Stimulated activated CD8-positive, alpha-beta memory T cell treated with anti-CD3 and anti-CD28 coated beads, Interleukin-7, amount 100 ng/mL, for 48 hours (primary cell): ENCODE measurements around the gene TIE1.

Experiments
- DNase-seq, 2 donors: peaks; one replicate each; pipeline ENCODE4 v3.0.0-alpha.2; 2020; ENCODE audit warnings: low read depth in 1 of 2; ENCODE audit errors: extremely low read depth in 1 of 2

TIE1 gene

GRCh38 chr1:43292679-43293078 is 8.1 kb upstream of the TIE1 start:
- no peak for DNase-seq

- DNase-seq, result no peak
Measured at GRCh38 chr1:43293176-43293575, 7.6 kb upstream of the TIE1 start.

- no peak for DNase-seq
Measured at GRCh38 chr1:43293896-43294760, 6.7 kb upstream of the TIE1 start.

DNA sequence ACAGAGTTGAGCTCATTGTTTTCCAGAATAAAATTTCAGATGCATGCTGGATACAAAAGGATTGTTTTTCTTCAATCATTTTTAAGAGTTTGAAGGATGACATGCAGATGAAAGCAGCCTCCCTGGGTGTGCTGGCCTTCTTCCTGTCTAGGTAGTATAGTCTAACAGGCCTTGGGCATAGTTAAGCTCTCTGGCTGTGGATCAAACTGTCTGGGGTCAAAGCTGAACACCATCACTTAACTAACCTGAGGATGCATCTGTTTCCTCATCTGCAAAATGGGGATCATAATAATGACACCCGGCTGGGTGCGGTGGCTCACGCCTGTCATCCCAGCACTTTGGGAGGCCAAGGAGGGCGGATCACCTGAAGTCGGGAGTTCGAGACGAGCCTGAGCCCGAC is 6.0 kb upstream of the TIE1 start:
- no peak for DNase-seq

- DNase-seq, result no peak
Measured at GRCh38 chr1:43296207-43296606, 4.6 kb upstream of the TIE1 start.

DNA sequence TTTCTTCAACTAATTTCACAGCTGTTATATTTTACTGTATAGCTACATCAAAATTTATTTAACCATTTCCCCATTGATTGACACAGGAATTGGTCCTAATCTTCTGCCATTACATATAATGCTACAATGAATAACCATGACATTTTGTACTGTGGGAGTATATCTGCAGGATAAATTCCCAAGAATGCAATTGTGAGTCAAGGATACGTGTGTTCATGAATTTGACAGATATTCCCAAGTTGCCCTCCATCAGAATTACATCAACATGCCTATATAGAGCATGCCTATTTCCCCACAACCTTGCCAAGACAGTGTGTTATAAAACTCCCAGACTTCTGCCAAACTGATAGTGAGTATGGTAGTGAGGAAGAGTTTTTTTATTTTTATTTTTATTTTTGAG is 2.7 kb upstream of the TIE1 start:
- no peak for DNase-seq

DNA sequence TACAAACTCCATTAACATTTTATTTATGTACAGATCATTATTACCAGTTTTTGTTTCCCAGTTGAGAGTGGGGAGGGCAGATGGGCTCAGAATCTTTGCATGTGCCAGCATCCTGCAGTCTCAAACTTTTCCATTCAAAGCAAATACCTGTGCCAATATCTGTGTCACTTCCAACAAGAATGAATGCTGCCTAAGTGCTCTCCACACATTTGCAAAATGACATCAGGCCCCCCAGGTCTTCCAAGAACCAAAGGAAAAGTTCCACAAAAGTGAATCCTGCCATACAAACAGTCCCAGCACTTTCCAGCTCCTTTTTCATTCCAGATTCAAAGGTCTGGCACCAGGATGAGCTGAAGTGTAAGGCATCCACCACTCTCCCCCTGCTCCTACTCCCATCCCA is 1.7 kb upstream of the TIE1 start:
- no peak for DNase-seq

DNA sequence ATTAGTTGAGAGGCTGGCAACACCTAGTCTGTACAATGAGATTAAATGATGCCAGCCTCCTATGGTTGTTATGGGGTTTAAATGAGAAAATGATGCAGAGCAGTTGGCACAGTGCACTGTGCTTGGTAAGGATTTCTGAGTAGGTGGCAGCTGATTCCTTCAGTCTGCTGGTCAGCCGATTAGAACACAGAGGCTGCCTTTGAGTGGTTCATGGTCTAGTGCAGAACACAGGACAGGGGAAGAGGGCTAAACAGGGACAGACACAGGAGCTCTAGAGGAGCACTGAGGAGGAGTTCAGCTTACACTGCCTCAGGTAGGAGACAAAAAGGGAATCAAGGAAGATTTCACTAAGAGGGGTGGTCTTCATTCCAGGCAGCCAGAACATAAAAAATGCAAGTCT is 1.4 kb downstream of the TIE1 start:
- DNase-seq, result no peak

- DNase-seq, result no peak
Measured at GRCh38 chr1:43302721-43303470, 2.1 kb downstream of the TIE1 start.

DNA sequence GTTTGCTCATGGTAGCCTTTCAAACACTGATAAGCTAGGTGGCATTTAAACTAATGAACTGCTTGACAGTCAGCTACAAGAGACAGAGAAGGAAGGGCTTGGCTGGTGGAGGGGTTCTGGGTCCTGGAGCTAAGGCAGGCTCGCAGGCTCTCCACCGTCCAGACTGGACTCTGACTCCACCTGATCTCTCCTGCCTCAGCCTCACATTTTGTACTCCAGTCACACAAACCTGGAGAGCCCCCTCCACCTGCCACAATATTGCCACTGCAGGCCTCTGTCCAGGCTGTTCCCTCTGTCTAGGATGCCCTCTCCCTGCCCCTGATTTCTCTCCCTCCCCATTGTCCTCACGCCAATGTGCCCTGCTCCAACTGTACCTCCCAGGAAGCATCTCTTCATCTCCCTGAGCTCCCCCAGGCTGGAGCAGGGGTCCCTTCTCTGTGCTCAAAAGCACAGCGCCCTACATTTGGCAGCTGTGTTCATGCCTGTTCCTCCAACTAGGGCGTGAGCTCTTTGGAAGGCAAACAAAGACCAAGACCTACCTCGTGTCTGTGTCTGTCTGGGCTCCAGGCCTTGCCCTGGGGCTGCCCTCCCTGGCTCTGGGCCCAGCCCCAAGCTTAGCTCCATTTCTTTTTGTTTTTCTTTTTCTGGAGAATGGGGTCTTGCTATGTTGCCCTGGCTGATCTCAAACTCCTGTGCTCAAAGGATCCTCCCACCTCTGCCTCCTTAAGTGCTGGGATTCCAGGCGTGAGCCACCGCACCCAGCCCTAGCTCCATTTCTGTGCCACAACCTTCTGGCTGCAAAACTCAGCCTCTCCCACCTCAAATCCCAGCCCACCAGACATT is 2.9 kb downstream of the TIE1 start:
- no peak for DNase-seq

DNA sequence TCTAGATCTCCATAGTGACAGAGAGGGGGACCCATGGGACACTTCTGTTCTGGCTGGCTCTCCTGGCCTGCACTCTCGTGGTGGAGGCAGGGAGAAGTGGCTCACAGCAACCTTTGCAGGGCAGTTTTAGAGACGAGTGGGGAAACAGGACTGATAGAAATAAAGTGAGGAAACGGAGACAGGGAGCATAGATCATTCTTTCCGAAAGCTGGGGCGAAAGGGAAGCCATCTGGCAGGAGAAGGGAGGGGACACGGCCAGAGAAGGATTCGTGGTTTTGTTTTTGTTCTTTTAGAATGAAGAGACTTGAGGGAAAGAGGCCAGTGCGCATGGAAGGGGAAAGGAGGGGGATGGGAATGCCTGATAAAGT is 3.5 kb downstream of the TIE1 start:
- DNase-seq, result no peak

GRCh38 chr1:43304771-43305300 is 4.1 kb downstream of the TIE1 start:
- no peak for DNase-seq

GRCh38 chr1:43305461-43305860 is 4.7 kb downstream of the TIE1 start:
- DNase-seq, result no peak

- no peak for DNase-seq
Measured at GRCh38 chr1:43305926-43306687, 5.3 kb downstream of the TIE1 start.

GRCh38 chr1:43306688-43307457 is 6.1 kb downstream of the TIE1 start:
- DNase-seq, result no peak

- no peak for DNase-seq
Measured at GRCh38 chr1:43307458-43308158, 6.8 kb downstream of the TIE1 start.

GRCh38 chr1:43308635-43309404 is 8.0 kb downstream of the TIE1 start:
- no peak for DNase-seq

DNA sequence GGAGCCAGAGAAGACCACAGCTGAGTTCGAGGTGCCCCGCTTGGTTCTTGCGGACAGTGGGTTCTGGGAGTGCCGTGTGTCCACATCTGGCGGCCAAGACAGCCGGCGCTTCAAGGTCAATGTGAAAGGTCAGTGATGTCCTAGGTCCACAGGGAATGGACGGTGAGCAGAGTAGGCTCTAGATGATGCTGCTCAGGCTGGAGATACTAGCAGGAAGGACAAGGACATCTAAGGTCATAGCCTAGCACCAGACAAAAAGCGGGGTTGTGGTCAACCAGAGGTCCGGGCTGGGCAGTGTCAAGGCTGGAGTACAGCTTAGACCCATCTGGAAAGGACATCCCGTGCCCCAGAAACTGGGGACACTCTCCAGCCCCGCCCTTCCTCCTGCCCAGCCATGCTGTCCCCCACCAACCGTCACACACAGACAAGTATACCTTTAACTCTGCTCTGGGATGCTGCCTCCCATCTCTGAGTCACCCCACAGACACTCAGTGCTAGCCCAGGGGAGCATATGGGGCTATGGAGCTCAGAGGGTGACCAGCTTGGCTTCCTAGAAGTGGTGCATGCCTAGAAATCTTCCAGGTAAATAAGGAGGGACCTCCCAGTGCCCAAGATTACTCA is 8.7 kb downstream of the TIE1 start:
- no peak for DNase-seq
